GM23338 (cell line): ENCODE measurements around the gene AGBL4. TPM values are rescaled to one million over a fixed set of nuclear protein-coding genes. Genes with fewer than 3 reads are reported as not detected.

ENCODE experiments used
- ATAC-seq: fragments of 200-7000 bp; cut with Tn5 transposase; 3 replicates; pipeline ENCODE4 v1.9.1; 2020
- DNase-seq: peaks from one replicate; pipeline ENCODE4 v3.0.0-alpha.2; 2015; ENCODE audit warnings: low spot score
- H2AFZ ChIP-seq: fragments of 200-600 bp; sonication (generic); 2 replicates; pipeline ENCODE4 v1.8.0; 2016; ENCODE audit warnings: antibody characterized with exemption, mild to moderate bottlenecking, moderate library complexity
- H3F3A ChIP-seq: fragments of 200-600 bp; sonication (generic); replicated peaks from 2 replicates; pipeline ENCODE4 v1.8.0; 2017; ENCODE audit warnings: antibody characterized with exemption, mixed run types, low read depth
- H3K27ac ChIP-seq: fragments of 200-600 bp; sonication (generic); 2 replicates; pipeline ENCODE4 v1.6.1; 2016; ENCODE audit warnings: low read depth
- H3K27me3 ChIP-seq: fragments of 200-600 bp; sonication (generic); 2 replicates; pipeline ENCODE4 v1.8.0; 2016; ENCODE audit warnings: mild to moderate bottlenecking, mixed run types, moderate library complexity; ENCODE audit not compliant: insufficient read depth
- H3K36me3 ChIP-seq: fragments of 200-600 bp; sonication (generic); 2 replicates; pipeline ENCODE4 v1.8.0; 2016; ENCODE audit warnings: mild to moderate bottlenecking; ENCODE audit not compliant: insufficient read depth
- H3K4me1 ChIP-seq: fragments of 200-600 bp; sonication (generic); 2 replicates; pipeline ENCODE4 v1.8.0; 2016; ENCODE audit warnings: mild to moderate bottlenecking, moderate library complexity; ENCODE audit not compliant: insufficient read depth
- H3K4me2 ChIP-seq: fragments of 200-600 bp; sonication (generic); 2 replicates; pipeline ENCODE4 v1.7.1; 2017; ENCODE audit warnings: mixed run types
- H3K4me3 ChIP-seq: fragments of 200-600 bp; sonication (generic); 2 replicates; pipeline ENCODE4 v1.6.1; 2016; ENCODE audit warnings: mixed run types
- H3K79me2 ChIP-seq: fragments of 200-600 bp; sonication (generic); replicated peaks from 2 replicates; pipeline ENCODE4 v1.8.0; 2017; ENCODE audit warnings: mild to moderate bottlenecking; ENCODE audit not compliant: insufficient read depth
- H3K9me2 ChIP-seq: fragments of 200-600 bp; sonication (generic); 2 replicates; pipeline ENCODE4 v1.8.0; 2017; ENCODE audit not compliant: insufficient read depth
- H4K20me1 ChIP-seq: fragments of 200-600 bp; sonication (generic); replicated peaks from 2 replicates; pipeline ENCODE4 v1.8.0; 2017; ENCODE audit warnings: mild to moderate bottlenecking; ENCODE audit not compliant: insufficient read depth
- H3K27ac Mint-ChIP-seq: 2 replicates; pipeline ENCODE4 v1.8.0; 2020; ENCODE audit warnings: inconsistent platforms, mild to moderate bottlenecking, moderate library complexity, mixed read lengths
- H3K27me3 Mint-ChIP-seq: 3 replicates; pipeline ENCODE4 v1.8.0; 2022; ENCODE audit warnings: low read depth, mild to moderate bottlenecking, moderate library complexity, mixed read lengths, inconsistent platforms; ENCODE audit not compliant: insufficient read depth, poor library complexity
- H3K36me3 Mint-ChIP-seq: 3 replicates; pipeline ENCODE4 v1.8.0; 2021; ENCODE audit warnings: low read depth, mild to moderate bottlenecking, inconsistent platforms, moderate library complexity, mixed read lengths
- H3K4me1 Mint-ChIP-seq: 3 replicates; pipeline ENCODE4 v1.8.0; 2020; ENCODE audit warnings: mild to moderate bottlenecking, inconsistent platforms, mixed read lengths
- H3K4me3 Mint-ChIP-seq: 3 replicates; pipeline ENCODE4 v1.8.0; 2021; ENCODE audit warnings: moderate library complexity, mild to moderate bottlenecking, inconsistent platforms, mixed read lengths
- H3K9me3 Mint-ChIP-seq: 3 replicates; pipeline ENCODE4 v1.8.0; 2020; ENCODE audit warnings: moderate library complexity, mild to moderate bottlenecking, inconsistent platforms, mixed read lengths
- CREB1 ChIP-seq: fragments of 250-450 bp; sonication (Bioruptor Pico); IDR thresholded peaks from 2 replicates; pipeline ENCODE4 v1.5.0; 2020; ENCODE audit warnings: low read depth, mild to moderate bottlenecking, moderate library complexity
- CTCF ChIP-seq, 2 experiments: fragments of 200-600 bp in 1 of 2; sonication (generic) in 1 of 2; conservative IDR thresholded peaks; 2 replicates each; pipeline versions ENCODE4 v1.5.1 to v1.6.1; 2016 to 2017; ENCODE audit warnings: antibody characterized with exemption in 2 of 2, low read depth in 2 of 2, mild to moderate bottlenecking in 2 of 2, moderate library complexity in 1 of 2
- POLR2AphosphoS5 ChIP-seq: IDR thresholded peaks from 2 replicates; pipeline ENCODE4 v1.6.1; 2016; ENCODE audit warnings: antibody characterized with exemption, low read depth
- REST ChIP-seq: IDR thresholded peaks from one replicate; pipeline ENCODE4 v1.6.1; 2018; ENCODE audit warnings: antibody characterized with exemption; ENCODE audit not compliant: unreplicated experiment
- ZNF462 ChIP-seq: fragments of 250-450 bp; sonication (Bioruptor Pico); IDR thresholded peaks from 2 replicates; pipeline ENCODE4 v1.5.0; 2020; ENCODE audit warnings: mild to moderate bottlenecking, moderate library complexity
- polyA plus RNA-seq: library from polyadenylated mRNA; unstranded; fragments of >200 nt; fragmentation: Nextera tagmentation; extraction: Ambion mirVana; gene quantifications from 2 replicates; pipeline ENCODE4 v1.2.1, GENCODE V29; 2016
- total RNA-seq: library from RNA; depleted of rRNA; stranded (reverse); fragments of >200 nt; shearing (Covaris generic); gene quantifications from 2 replicates; pipeline ENCODE4 v1.2.3, GENCODE V29; 2014

The AGBL4 gene
- total and polyA plus RNA-seq, 2 experiments from 2014 or later = 0.91 to 1.5 TPM

- TF ChIP-seq CREB1 (CRISPR knock-in tag) = no peak
- TF ChIP-seq REST = no peak
- no peak for TF ChIP-seq POLR2AphosphoS5
- no peak for TF ChIP-seq CTCF (conservative IDR thresholded peaks at IDR 0.05; ENCODE audit: low read depth in 2 of 2)
Observed at GRCh38 chr1:48889082-48889481, 1134.7 kb downstream of the AGBL4 start (continued).

- Mint-ChIP-seq H3K9me3 (no peaks in the 10 kb centered on the region; the same call in 2 of the 3 replicates), H3K4me1 (peaks cover 29% of the 10 kb centered on the region), H3K27me3 (no peaks in the 10 kb centered on the region), H3K36me3 (no peaks in the 10 kb centered on the region), H3K27ac (no peak overlapping the region), H3K4me3 (no peak overlapping the region)
- Histone ChIP-seq H3K79me2 (no peaks in the 10 kb centered on the region), H2AFZ (no peak overlapping the region), H4K20me1 (no peaks in the 10 kb centered on the region), H3F3A (no peaks in the 10 kb centered on the region), H3K27me3 (no peaks in the 10 kb centered on the region), H3K4me2 (no peak overlapping the region), H3K4me3 (no peak overlapping the region), H3K27ac (no peak overlapping the region), H3K4me1 (peaks cover 28% of the 10 kb centered on the region), H3K9me2 (0 out of 2 replicates have a peak, but pooled peaks cover 4% of the 10 kb centered on the region), H3K36me3 (no peaks in the 10 kb centered on the region)
- ATAC-seq (no peak), DNase-seq (no peak)
- TF ChIP-seq CTCF (conservative IDR thresholded peaks at IDR 0.05; ENCODE audit: low read depth in 2 of 2) = no peak
- no peak for TF ChIP-seq ZNF462
Observed at GRCh38 chr1:48887796-48888195, 1136.0 kb downstream of the AGBL4 start.
